ENCODE results near the gene GPR150.

Gene GPR150

GRCh38 chr5:95621839-95622629 is 2.1 kb downstream of the GPR150 start:
- Histone ChIP-seq H3K36me3 (ENCODE audit: control insufficient read depth, low read length) (no peaks in the 10 kb centered on the region), H3K4me2 (ENCODE audit: low read length) (no peak overlapping the region), H3F3A (ENCODE audit: control insufficient read depth, insufficient read depth) (no peaks in the 10 kb centered on the region), H4K20me1 (ENCODE audit: control insufficient read depth, insufficient read depth, low read depth, low read length) (no peaks in the 10 kb centered on the region), H3K79me2 (ENCODE audit: control insufficient read depth, low read length) (no peaks in the 10 kb centered on the region), H3K9me3 (ENCODE audit: control insufficient read depth, insufficient read depth, low read length) (no peaks in the 10 kb centered on the region), H3K4me3 (ENCODE audit: low read length) (no peak overlapping the region; the same call in 1 of the 2 replicates), H3K27ac (ENCODE audit: low read depth, low read length) (no peak overlapping the region), H3K4me1 (ENCODE audit: control insufficient read depth, low read length) (peaks cover 25% of the 10 kb centered on the region), H3K9me2 (replicated peaks; ENCODE audit: control insufficient read depth, low read length) (no peaks in the 10 kb centered on the region), H3K27me3 (ENCODE audit: control insufficient read depth, low read length) (peaks cover 28% of the 10 kb centered on the region)
- TF ChIP-seq, protein P1, sequence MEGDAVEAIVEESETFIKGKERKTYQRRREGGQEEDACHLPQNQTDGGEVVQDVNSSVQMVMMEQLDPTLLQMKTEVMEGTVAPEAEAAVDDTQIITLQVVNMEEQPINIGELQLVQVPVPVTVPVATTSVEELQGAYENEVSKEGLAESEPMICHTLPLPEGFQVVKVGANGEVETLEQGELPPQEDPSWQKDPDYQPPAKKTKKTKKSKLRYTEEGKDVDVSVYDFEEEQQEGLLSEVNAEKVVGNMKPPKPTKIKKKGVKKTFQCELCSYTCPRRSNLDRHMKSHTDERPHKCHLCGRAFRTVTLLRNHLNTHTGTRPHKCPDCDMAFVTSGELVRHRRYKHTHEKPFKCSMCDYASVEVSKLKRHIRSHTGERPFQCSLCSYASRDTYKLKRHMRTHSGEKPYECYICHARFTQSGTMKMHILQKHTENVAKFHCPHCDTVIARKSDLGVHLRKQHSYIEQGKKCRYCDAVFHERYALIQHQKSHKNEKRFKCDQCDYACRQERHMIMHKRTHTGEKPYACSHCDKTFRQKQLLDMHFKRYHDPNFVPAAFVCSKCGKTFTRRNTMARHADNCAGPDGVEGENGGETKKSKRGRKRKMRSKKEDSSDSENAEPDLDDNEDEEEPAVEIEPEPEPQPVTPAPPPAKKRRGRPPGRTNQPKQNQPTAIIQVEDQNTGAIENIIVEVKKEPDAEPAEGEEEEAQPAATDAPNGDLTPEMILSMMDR (IDR thresholded peaks at IDR 0.05; ENCODE audit: low read depth, low read length, poor library complexity, severe bottlenecking): no peak
- no peak for TF ChIP-seq EZH2phosphoT487 (IDR thresholded peaks at IDR 0.05; ENCODE audit: borderline replicate concordance, low read length)

DNA sequence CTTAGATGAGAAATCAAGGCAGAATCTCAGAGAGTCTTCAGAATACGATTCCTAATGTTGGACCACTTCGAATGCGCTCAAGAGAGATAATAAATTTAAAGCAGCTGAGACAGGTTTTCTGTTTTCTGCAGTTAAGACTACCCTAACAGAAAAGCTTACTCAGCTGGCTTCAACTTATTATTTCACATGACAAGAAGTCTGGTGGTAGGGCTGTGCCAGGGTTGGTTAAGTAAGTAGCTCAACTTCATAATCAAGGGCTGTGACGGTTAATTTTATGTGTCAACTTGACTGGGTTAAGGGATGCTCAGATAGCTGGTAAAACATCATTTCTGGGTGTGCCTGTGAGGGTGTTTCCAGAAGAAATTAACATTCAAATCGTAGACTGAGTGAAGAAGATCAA is 3.8 kb downstream of the GPR150 start:
- Histone ChIP-seq H4K20me1 (ENCODE audit: control insufficient read depth, insufficient read depth, low read depth, low read length) (no peaks in the 10 kb centered on the region), H3K4me1 (ENCODE audit: control insufficient read depth, low read length) (peaks cover 25% of the 10 kb centered on the region), H3K27ac (ENCODE audit: low read depth, low read length) (no peak overlapping the region), H3K4me3 (ENCODE audit: low read length) (no peak overlapping the region), H3K4me2 (ENCODE audit: low read length) (no peak overlapping the region), H3K9me2 (replicated peaks; ENCODE audit: control insufficient read depth, low read length) (no peaks in the 10 kb centered on the region), H3K27me3 (ENCODE audit: control insufficient read depth, low read length) (peaks cover 28% of the 10 kb centered on the region), H3K36me3 (ENCODE audit: control insufficient read depth, low read length) (no peaks in the 10 kb centered on the region), H3K9me3 (ENCODE audit: control insufficient read depth, insufficient read depth, low read length) (no peaks in the 10 kb centered on the region), H3F3A (ENCODE audit: control insufficient read depth, insufficient read depth) (no peaks in the 10 kb centered on the region), H3K79me2 (ENCODE audit: control insufficient read depth, low read length) (no peaks in the 10 kb centered on the region)
- TF ChIP-seq, protein P1 (IDR thresholded peaks at IDR 0.05; ENCODE audit: low read depth, low read length, poor library complexity, severe bottlenecking): no peak
- TF ChIP-seq EZH2phosphoT487 (IDR thresholded peaks at IDR 0.05; ENCODE audit: borderline replicate concordance, low read length): no peak

DNA sequence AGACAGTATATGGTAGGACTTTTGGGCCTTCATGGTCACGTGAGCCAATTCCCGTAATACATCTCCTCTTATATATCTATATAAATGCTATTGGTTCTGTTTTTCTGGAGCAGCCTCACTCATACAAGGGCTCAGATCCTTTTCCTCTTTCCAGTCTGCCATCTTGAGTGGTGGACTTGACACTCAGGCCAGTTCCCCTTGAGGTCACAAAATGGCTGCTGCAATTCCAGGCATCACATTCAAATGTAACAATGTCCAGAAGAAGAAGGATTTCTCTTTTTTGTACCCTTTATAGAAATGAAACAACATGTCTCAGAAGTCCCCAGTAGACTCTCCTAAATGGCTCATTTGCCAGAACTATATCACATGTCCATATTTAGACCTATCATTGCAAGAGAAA is 4.5 kb downstream of the GPR150 start:
- no peak for TF ChIP-seq EZH2phosphoT487 (IDR thresholded peaks at IDR 0.05; ENCODE audit: borderline replicate concordance, low read length)
- TF ChIP-seq, protein P1 (IDR thresholded peaks at IDR 0.05; ENCODE audit: low read depth, low read length, poor library complexity, severe bottlenecking): no peak
- H4K20me1 ChIP-seq (ENCODE audit: control insufficient read depth, insufficient read depth, low read depth, low read length): no peaks in the 10 kb centered on the region
- no peaks in the 10 kb centered on the region for H3K9me3 ChIP-seq (ENCODE audit: control insufficient read depth, insufficient read depth, low read length)
- H3K4me1 ChIP-seq (ENCODE audit: control insufficient read depth, low read length): peaks cover 25% of the 10 kb centered on the region
- H3F3A ChIP-seq (ENCODE audit: control insufficient read depth, insufficient read depth): no peaks in the 10 kb centered on the region
- H3K27me3 ChIP-seq (ENCODE audit: control insufficient read depth, low read length): peaks cover 21% of the 10 kb centered on the region
- H3K4me3 ChIP-seq (ENCODE audit: low read length): no peak overlapping the region
- no peaks in the 10 kb centered on the region for H3K9me2 ChIP-seq (replicated peaks; ENCODE audit: control insufficient read depth, low read length)
- no peak overlapping the region for H3K27ac ChIP-seq (ENCODE audit: low read depth, low read length)
- no peaks in the 10 kb centered on the region for H3K36me3 ChIP-seq (ENCODE audit: control insufficient read depth, low read length)
- no peaks in the 10 kb centered on the region for H3K79me2 ChIP-seq (ENCODE audit: control insufficient read depth, low read length)
- no peak overlapping the region for H3K4me2 ChIP-seq (ENCODE audit: low read length)

Data from DOHH2 (cell line).